C4-2B (cell line): ENCODE measurements around the gene CAMTA1.

Source experiments
- H3K27ac ChIP-seq: fragments of 450-650 bp; 2 replicates; pipeline ENCODE4 v1.5.1; 2017
- CTCF ChIP-seq: fragments of 450-650 bp; conservative IDR thresholded peaks from 2 replicates; pipeline ENCODE4 v1.5.1; 2017; ENCODE audit warnings: mild to moderate bottlenecking
- ZFX ChIP-seq: fragments of 450-650 bp; IDR thresholded peaks from 2 replicates; pipeline ENCODE4 v1.6.1; 2017

Gene CAMTA1

GRCh38 chr1:7641587-7642417 lies 856.5 kb downstream of the CAMTA1 start:
- no peak for TF ChIP-seq CTCF
- no peak for TF ChIP-seq ZFX
- no peak overlapping the region for H3K27ac ChIP-seq

GRCh38 chr1:7642418-7642704 lies 857.1 kb downstream of the CAMTA1 start:
- TF ChIP-seq CTCF = no peak
- TF ChIP-seq ZFX = no peak
- H3K27ac ChIP-seq = no peak overlapping the region

DNA sequence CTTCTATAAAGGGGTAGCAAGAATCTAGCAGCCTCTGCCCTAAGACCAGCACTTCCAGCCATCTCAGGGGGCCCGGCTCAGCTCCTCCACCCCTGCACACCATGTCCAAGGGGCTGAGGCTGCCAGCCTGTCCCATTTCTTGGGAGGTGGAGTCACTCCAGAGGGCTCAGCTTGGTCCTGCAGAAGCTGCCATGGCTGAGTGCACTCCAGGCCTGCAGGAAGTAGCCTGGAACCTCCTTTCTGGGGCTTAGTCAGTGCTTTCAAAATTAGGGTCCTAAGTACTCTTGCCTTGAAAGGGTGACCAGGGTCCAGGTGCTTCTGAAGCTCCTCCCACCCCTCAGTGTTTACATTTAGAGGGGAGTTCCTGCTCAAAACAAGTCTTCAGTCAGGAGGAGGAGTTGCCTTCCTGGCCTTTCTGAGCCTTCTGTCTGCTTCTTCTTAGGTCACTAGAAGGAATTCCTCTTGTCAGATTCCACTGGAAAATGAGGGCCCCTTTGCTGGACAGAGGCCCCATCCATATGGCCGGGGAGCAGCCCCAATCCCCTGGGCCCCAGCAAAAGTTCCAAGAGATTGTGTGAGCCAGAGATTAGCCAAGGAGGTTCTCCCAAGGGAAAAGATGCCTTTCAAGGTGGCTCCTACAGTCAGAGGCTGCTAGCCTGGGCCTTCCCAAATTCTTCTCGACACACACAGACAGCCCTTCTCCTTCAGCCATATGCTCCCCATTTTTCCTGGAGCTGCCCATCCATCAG lies 857.7 kb downstream of the CAMTA1 start:
- no peak for TF ChIP-seq CTCF
- no peak for TF ChIP-seq ZFX
- no peak overlapping the region for H3K27ac ChIP-seq

- TF ChIP-seq CTCF (no peak), ZFX (no peak)
- no peak overlapping the region for H3K27ac ChIP-seq
Observed at GRCh38 chr1:7643530-7643929, 858.3 kb downstream of the CAMTA1 start.

DNA sequence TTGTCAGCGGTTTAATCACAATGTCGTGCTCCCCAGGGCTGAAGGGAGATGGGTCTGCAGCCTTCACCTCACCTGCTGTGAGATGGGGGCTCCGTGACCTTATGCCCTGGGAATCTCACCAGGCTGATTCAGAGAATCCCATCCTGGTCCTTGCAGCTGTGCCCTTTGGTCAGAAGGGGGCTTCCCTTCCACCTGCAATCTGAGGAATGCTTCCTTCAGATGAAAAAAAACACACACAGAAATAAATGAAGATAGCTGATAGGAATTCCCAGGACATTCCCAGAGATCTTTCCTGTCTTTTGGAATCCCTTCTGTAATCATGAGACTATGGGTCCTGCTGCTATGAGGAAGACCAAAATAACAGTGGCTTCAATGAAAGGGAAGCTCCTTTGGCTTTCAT lies 858.8 kb downstream of the CAMTA1 start:
- TF ChIP-seq CTCF = no peak
- no peak for TF ChIP-seq ZFX
- no peak overlapping the region for H3K27ac ChIP-seq

- H3K27ac ChIP-seq = no peak overlapping the region
Observed at GRCh38 chr1:7644961-7645750, 859.9 kb downstream of the CAMTA1 start.

More at GRCh38 chr1:7644961-7645750, 859.9 kb downstream of the CAMTA1 start:
- TF ChIP-seq CTCF (no peak), ZFX (no peak)
